Kidney tubule cell (primary cell): ENCODE measurements around the gene NPTX2.
"Not testable (repeated sequence)": the region's sequence is repeated elsewhere in the genome, so short reads cannot be mapped to it uniquely, and the experiment has no call there.

Experiments
- DNase-seq: peaks from one replicate; pipeline ENCODE4 v3.0.0-alpha.2; 2018; ENCODE audit warnings: low spot score

NPTX2 gene

GRCh38 chr7:98617051-98617959, at the start of gene NPTX2:
Gene NPTX2 (plus strand): TSS chr7:98617285. CDS start chr7:98617462, 177 bp downstream.
- peak; percentile 36 for DNase-seq

GRCh38 chr7:98567991-98568390, 49.1 kb upstream of the NPTX2 start:
- no peak for DNase-seq

GRCh38 chr7:98568891-98569290, 48.2 kb upstream of the NPTX2 start:
- DNase-seq = no peak

GRCh38 chr7:98569691-98570337, 47.3 kb upstream of the NPTX2 start:
- no peak for DNase-seq

GRCh38 chr7:98571006-98571405, 46.1 kb upstream of the NPTX2 start:
- no peak for DNase-seq

GRCh38 chr7:98571986-98572385, 45.1 kb upstream of the NPTX2 start:
- no peak for DNase-seq

GRCh38 chr7:98572716-98573115, 44.4 kb upstream of the NPTX2 start:
- DNase-seq = not testable (repeated sequence)

- DNase-seq = no peak
These were observed 43.3 kb upstream of the NPTX2 start for GRCh38 chr7:98573816-98574215.

GRCh38 chr7:98575878-98576277, 41.2 kb upstream of the NPTX2 start:
- no peak for DNase-seq

GRCh38 chr7:98584830-98585229, 32.3 kb upstream of the NPTX2 start:
- no peak for DNase-seq

- DNase-seq = no peak
These were observed 25.2 kb upstream of the NPTX2 start for GRCh38 chr7:98591926-98592325.

- no peak for DNase-seq
These were observed 22.7 kb upstream of the NPTX2 start for GRCh38 chr7:98594348-98594747.

- no peak for DNase-seq
These were observed 22.3 kb upstream of the NPTX2 start for GRCh38 chr7:98594787-98595186.

- no peak for DNase-seq
These were observed 18.1 kb upstream of the NPTX2 start for GRCh38 chr7:98598846-98599615.

- no peak for DNase-seq
These were observed 17.2 kb upstream of the NPTX2 start for GRCh38 chr7:98599886-98600285.

- no peak for DNase-seq
These were observed 14.2 kb upstream of the NPTX2 start for GRCh38 chr7:98602755-98603398.

- no peak for DNase-seq
These were observed 13.7 kb upstream of the NPTX2 start for GRCh38 chr7:98603399-98603788.

- DNase-seq = peak; percentile 11
These were observed 3.3 kb upstream of the NPTX2 start for GRCh38 chr7:98613601-98614425.

GRCh38 chr7:98616381-98617050, 569 bp upstream of the NPTX2 start:
- no peak for DNase-seq

GRCh38 chr7:98617960-98618418, 904 bp downstream of the NPTX2 start:
- no peak for DNase-seq

- DNase-seq = no peak
These were observed 1.7 kb downstream of the NPTX2 start for GRCh38 chr7:98618786-98619185.
